Progenitor cell of endocrine pancreas (in vitro differentiated cells): ENCODE data around the gene P3H2. TPM values are rescaled to one million over a fixed set of nuclear protein-coding genes. Genes with fewer than 3 reads are reported as not detected.

Experiments
- DNase-seq: peaks from one replicate; pipeline ENCODE4 v3.0.0; 2021; ENCODE audit warnings: low spot score; ENCODE audit not compliant: unreplicated experiment
- H3K27ac Mint-ChIP-seq: 2 replicates; pipeline ENCODE4 v1.8.0; 2021; ENCODE audit warnings: mild to moderate bottlenecking, moderate library complexity, mixed read lengths
- H3K27me3 Mint-ChIP-seq: 2 replicates; pipeline ENCODE4 v1.8.0; 2021; ENCODE audit warnings: mixed read lengths
- H3K36me3 Mint-ChIP-seq: 2 replicates; pipeline ENCODE4 v1.8.0; 2022; ENCODE audit warnings: mixed read lengths; ENCODE audit not compliant: insufficient read depth
- H3K4me1 Mint-ChIP-seq: 2 replicates; pipeline ENCODE4 v1.8.0; 2021; ENCODE audit warnings: low read depth, mixed read lengths
- H3K4me3 Mint-ChIP-seq: 2 replicates; pipeline ENCODE4 v1.8.0; 2021; ENCODE audit warnings: low read depth, mild to moderate bottlenecking, moderate library complexity, mixed read lengths
- H3K9me3 Mint-ChIP-seq: 2 replicates; pipeline ENCODE4 v1.8.0; 2021; ENCODE audit warnings: low read depth, mixed read lengths
- CTCF ChIP-seq: fragments of 200-600 bp; sonication (generic); IDR thresholded peaks from one replicate; pipeline ENCODE4 v1.5.0; 2021; ENCODE audit warnings: antibody characterized with exemption, mild to moderate bottlenecking; ENCODE audit not compliant: unreplicated experiment
- total RNA-seq: library from RNA; stranded (reverse); gene quantifications from 2 replicates; pipeline ENCODE4 v1.2.1, GENCODE V29; 2021

Gene P3H2
- total RNA-seq, 1 donor from 2014 or later = 5.3 TPM

DNA sequence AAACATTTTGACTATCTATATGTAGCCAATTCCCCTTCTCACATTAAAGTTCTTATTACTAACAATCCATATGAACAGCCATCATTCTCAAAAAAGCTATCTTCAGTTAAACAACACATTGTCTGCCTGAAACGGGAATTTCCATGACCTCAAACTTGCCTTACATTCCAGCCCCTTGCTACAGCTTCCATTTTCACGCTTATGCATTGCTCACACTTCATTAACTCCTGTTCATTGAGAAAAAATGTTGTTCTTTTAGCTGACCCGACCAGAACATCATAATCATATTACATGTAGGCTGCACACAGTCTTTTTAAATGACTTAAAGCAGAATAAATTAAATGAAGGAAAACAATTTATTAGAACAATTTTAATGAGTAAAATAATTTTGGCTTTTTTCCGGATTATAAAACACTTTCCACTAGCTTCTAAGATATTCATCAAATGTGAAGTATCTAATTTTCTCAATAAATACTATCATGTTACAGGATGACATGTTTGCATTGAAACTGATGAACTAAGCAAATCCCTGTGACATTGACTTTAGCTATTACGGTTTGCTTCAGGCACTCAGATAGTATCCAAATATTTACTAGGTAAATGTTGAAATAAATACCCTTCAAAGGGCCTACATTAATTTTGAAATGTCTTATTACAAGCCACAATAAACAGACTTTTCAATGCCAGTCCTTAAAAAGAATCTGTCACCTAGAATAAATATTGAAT, 49.9 kb downstream of the P3H2 start:
- peaks cover 10% of the 10 kb centered on the region for H3K4me1 Mint-ChIP-seq
- no peak overlapping the region for H3K4me3 Mint-ChIP-seq
- DNase-seq = no peak
- no peak for TF ChIP-seq CTCF
- no peaks in the 10 kb centered on the region for H3K36me3 Mint-ChIP-seq
- no peaks in the 10 kb centered on the region for H3K9me3 Mint-ChIP-seq
- H3K27me3 Mint-ChIP-seq = peaks cover 9% of the 10 kb centered on the region
- H3K27ac Mint-ChIP-seq = no peak overlapping the region

DNA sequence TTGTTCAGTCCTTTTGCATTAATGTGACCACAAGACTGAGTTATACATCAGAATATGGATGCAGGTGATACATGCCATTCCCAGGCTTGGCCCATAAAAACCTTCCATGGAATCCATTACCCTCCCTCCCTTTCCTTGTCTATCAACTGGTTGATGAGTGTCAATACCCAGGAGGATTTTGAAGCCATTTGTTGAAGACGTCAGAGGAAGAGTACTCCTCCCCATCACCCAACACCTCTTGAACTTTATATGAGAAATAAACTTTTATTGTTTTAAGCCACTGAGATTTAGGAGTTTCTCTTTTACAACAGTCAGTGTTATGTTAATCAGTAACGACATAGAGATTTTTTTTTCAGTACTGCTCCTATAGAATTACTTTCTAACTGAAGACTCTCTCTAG, 55.5 kb downstream of the P3H2 start:
- Mint-ChIP-seq H3K36me3 (no peaks in the 10 kb centered on the region), H3K27ac (no peak overlapping the region), H3K4me3 (no peak overlapping the region), H3K27me3 (peaks cover 9% of the 10 kb centered on the region), H3K4me1 (peaks cover 3% of the 10 kb centered on the region), H3K9me3 (no peaks in the 10 kb centered on the region)
- TF ChIP-seq CTCF = no peak
- DNase-seq = no peak

GRCh38 chr3:190064659-190065058, 56.0 kb downstream of the P3H2 start:
- Mint-ChIP-seq H3K27me3 (peaks cover 11% of the 10 kb centered on the region), H3K36me3 (no peaks in the 10 kb centered on the region), H3K4me1 (peaks cover 3% of the 10 kb centered on the region), H3K9me3 (no peaks in the 10 kb centered on the region), H3K27ac (no peak overlapping the region), H3K4me3 (no peak overlapping the region)
- no peak for TF ChIP-seq CTCF
- DNase-seq = no peak

DNA sequence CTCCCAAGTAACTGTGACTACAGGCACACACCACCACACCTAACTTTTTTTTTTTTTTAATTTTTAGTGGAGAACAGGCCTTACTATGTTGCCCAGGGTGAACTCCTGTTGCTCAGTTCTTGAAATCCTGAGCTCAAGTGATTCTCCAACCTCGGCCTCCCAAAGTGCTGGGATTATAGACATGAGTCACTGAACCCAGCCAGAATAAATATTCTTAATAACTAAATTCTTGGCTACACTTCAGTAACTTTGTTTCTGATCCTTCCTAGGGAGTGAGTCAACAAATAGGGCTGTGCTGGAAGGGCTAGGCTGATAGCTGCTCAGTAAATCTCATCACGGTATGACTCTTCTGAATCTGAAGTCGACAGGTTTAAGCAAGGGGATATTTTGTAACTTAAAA, 56.6 kb downstream of the P3H2 start:
- TF ChIP-seq CTCF = no peak
- no peaks in the 10 kb centered on the region for H3K36me3 Mint-ChIP-seq
- no peak overlapping the region for H3K27ac Mint-ChIP-seq

GRCh38 chr3:190063490-190063889, 57.2 kb downstream of the P3H2 start:
- Mint-ChIP-seq H3K27ac (no peak overlapping the region), H3K4me1 (peaks cover 3% of the 10 kb centered on the region), H3K4me3 (no peak overlapping the region), H3K36me3 (no peaks in the 10 kb centered on the region), H3K27me3 (peaks cover 19% of the 10 kb centered on the region), H3K9me3 (no peaks in the 10 kb centered on the region)
- TF ChIP-seq CTCF = no peak
- no peak for DNase-seq

More for the DNA sequence above, 56.6 kb downstream of the P3H2 start:
- H3K27me3 Mint-ChIP-seq = peaks cover 16% of the 10 kb centered on the region
- peaks cover 3% of the 10 kb centered on the region for H3K4me1 Mint-ChIP-seq
- H3K4me3 Mint-ChIP-seq = no peak overlapping the region
- H3K9me3 Mint-ChIP-seq = no peaks in the 10 kb centered on the region
- no peak for DNase-seq
